PC-9 (cell line): ENCODE results near the gene IRF2BPL.

Experiments
- CTCF ChIP-seq: fragments of 200-600 bp; sonication (generic); conservative IDR thresholded peaks from 2 replicates; pipeline ENCODE4 v1.6.1; 2017; ENCODE audit warnings: mixed run types, antibody characterized with exemption, mild to moderate bottlenecking, moderate library complexity
- EZH2 ChIP-seq: fragments of 200-600 bp; sonication (generic); IDR thresholded peaks from 2 replicates; pipeline ENCODE4 v1.8.0; 2017; ENCODE audit warnings: antibody characterized with exemption, low read depth

- TF ChIP-seq CTCF (no peak), EZH2 (no peak)
Observed at GRCh38 chr14:77055981-77056380, 27.5 kb upstream of the IRF2BPL start.
